Activated naive CD4-positive, alpha-beta T cell (primary cell): ENCODE measurements around the gene HLTF.
"Not testable (repeated sequence)": the region's sequence is repeated elsewhere in the genome, so short reads cannot be mapped to it uniquely, and the experiment has no call there.

ENCODE experiments used
- DNase-seq, 4 experiments: peaks; one replicate each; lab custom pipeline; 2025; lab: John Stamatoyannopoulos, UW

HLTF gene

GRCh38 chr3:148991219-148992026, 94.9 kb downstream of the HLTF start, which contains the start of gene GYG1:
Gene GYG1, plus strand, starts transcription at chr3:148991540. Its CDS starts 101 bp downstream, at chr3:148991641.
- DNase-seq, result peak; percentile 43 to 75 (median 58)

- no peak for DNase-seq
These were observed 96.1 kb downstream of the HLTF start for GRCh38 chr3:148990236-148990635.

GRCh38 chr3:148987551-148987950, 98.8 kb downstream of the HLTF start:
- DNase-seq, result not testable (repeated sequence)

- no peak for DNase-seq
These were observed 105.1 kb downstream of the HLTF start for GRCh38 chr3:148981273-148981672.
